Heart left ventricle (tissue), 13 donors: ENCODE results near the gene PLCG2.

Experiments
- CTCF ChIP-seq, 12 donors: fragments of 200-600 bp; sonication (generic) in 4 of 12; IDR thresholded peaks; one replicate each; pipeline versions ENCODE4 v1.5.0 to v1.8.0; 2018 to 2022; ENCODE audit warnings: antibody characterized with exemption in 12 of 12, mild to moderate bottlenecking in 5 of 12
- POLR2A ChIP-seq, 2 donors: fragments of 450-650 bp; IDR thresholded peaks; one replicate each; pipeline ENCODE4 v1.6.1; 2017; ENCODE audit warnings: antibody characterized with exemption in 2 of 2, mild to moderate bottlenecking in 2 of 2, moderate library complexity in 2 of 2
- donor health status: ischemic (EF 13 %, LVEDD 7.1; RV severe dilation, severe dysfunction).
- donor health status: DM: no; HTN: yes; CAD: no.
- donor health status: DM: no; HTN: no; CAD: no.
- donor health status: ischemic (EF 25% LVEDD 6.9; RV normal size, moderate dysfunction).
- donor health status: ischemic (EF 25% LVEDD 5.7; RV mildly dilated, moderate dysfunction).
- donor health status: ischemic (EF 35%, LVEDD 5.7; RV mildly dilated, moderate dysfunction).
- donor health status: nonischemic (EF 11% LVEDD 7.7; RV severe dilation, severe dysfunction).
- donor health status: DM: yes; HTN: yes; CAD: no.
- donor health status: PGD.
- donor health status: ischemic (EF 29% LVEDD 5.4; RV normal size, mild dysfunction).
- donor health status: nonischemic (EF 23%, LVEDD 6.1; RV moderate dilation, normal function).

GRCh38 chr16:81746566-81746965 lies 32.5 kb upstream of the PLCG2 start:
- TF ChIP-seq CTCF (IDR thresholded peaks at IDR 0.05) (no peak), POLR2A (IDR thresholded peaks at IDR 0.05) (no peak)
